ENCODE measurements around the gene LPP.
A peak's percentile ranks its signal among the peaks of the same experiment; 100 is the strongest.

The LPP gene

DNA sequence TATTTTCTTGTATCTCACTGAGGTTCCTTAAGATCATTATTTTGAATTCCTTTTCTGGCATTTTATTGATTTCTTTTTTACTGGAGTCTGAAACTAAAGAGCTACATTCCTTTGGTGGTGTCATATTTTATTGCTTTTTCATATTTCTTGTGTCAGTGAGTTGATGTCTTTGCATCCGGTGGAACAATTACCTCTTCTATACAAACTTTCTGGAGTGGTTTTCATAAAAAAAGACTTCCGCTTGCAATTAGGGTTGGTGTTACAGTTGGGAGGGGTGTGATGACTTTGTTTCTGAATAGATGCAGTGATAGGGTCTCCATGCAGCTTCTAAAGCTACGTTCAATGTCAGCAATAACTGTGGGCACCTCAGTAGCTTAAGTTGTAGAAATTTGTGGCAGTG lies 181.7 kb downstream of the LPP start:
- DNase-seq (ENCODE audit: low read depth) = no peak

DNA sequence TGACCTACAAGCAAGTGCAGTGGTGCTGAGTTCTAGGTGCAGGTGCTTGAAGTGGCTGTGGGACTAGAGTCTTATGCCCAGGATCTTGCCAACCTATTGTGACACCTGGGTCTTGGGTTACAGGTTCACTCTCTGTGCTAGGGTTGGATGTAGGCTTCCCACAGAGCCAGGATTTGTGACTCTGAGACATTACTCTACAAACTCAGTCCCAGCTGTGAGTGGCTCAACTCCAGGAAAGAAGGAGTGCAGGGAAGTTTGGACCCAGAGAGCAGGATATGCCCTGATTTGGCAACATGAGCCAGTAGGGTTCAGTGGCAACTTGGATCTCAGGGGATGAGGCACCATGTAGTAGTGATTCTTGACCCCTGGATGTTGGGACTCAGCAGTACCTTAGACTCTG lies 182.2 kb downstream of the LPP start:
- DNase-seq (ENCODE audit: low read depth) = no peak

DNA sequence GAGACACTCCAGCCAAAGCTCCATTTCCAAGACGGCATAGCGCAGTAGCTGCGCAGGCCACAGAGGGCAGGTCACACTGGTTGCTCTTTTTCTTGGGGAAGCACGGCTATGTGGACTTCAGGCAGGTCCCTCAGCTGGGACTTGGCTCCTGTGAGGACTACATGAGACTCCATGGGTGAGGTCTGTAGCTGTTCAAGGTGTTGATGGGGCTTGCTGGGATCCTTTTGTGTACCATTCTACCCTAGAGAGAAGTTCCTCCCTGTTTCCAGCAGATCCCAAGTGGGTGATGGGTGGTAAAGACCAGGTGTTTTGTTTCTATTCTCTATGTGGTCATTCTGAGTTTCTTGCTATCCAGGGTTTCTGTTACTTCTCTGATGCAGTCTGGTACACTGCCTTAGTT lies 183.3 kb downstream of the LPP start:
- no peak for DNase-seq (ENCODE audit: low read depth)

DNA sequence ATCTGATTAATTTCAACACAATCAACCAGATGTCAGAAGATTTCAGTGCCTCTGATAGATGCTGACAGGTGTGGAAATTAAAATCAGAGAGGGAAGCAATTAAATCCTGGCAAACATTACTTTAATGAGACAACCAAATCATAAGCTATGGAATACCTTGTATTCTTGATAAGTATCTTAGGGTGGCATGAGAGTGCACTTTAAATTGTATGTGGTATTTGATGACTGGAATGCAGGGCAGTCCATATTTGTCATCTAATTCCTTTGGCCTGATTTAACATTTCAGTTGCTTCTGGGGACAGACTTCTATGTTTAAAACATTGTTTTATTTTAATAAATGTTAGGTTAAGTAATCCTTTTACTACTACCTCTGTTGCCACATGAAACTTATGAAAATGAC lies 184.1 kb downstream of the LPP start:
- DNase-seq (ENCODE audit: low read depth) = no peak

DNA sequence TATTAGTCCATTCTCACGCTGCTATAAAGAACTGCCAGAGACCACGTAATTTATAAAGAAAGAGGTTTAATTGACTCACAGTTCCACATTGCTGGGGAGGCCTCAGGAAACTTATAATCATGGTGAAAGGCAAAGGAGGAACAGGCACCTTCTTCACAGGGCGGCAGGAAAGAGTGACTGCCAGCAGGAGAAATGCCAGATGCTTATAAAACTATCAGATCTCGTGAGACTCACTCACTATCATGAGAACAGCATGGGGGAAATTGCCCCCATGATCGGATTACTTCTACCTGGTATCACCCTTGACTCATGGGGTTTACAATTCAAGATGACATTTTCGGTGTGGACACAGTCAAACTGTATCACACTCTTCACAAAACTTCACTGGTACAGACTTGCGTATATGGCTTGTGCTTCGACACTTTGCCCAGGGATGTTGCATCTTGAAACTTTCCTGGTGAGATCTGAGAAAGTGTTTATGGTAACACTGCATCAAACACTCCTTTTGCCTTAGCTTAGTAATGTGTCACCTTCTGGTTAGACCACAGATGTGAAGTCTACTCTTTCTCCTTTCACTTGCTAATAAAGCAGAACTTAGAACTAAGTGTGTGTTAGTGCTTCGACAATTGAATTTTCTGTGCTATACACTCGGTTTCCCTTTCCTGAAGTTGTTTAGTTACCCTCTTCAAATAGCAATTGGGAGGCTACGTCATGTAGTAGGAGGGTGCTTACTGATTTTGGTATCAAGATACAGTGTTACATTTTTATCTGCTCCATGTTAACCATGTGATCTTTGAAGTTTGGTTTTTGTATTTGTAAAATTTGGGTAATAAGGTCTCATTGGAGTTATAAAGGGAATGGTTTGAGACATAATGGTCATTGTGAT lies 185.7 kb downstream of the LPP start:
- DNase-seq (ENCODE audit: low read depth) = no peak

DNA sequence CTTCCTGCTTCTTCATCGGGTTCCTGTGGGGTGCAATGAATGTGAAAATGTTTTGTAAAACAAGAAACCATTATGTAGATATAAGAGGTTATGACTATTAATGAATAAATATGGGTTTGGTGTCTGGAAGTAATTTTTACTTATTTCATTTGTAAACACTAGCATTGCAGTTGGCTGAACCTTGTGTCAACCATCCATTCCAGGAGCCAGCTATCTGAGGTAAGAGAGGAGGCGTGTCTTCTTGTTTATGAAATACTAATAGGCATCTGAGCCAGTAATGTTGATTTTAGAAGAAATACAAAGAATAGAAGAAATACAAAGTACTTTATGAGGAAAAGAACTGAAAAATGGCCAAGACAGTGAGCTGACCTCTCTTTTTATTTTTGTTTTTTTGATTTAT lies 187.5 kb downstream of the LPP start:
- no peak for DNase-seq (ENCODE audit: low read depth)

DNA sequence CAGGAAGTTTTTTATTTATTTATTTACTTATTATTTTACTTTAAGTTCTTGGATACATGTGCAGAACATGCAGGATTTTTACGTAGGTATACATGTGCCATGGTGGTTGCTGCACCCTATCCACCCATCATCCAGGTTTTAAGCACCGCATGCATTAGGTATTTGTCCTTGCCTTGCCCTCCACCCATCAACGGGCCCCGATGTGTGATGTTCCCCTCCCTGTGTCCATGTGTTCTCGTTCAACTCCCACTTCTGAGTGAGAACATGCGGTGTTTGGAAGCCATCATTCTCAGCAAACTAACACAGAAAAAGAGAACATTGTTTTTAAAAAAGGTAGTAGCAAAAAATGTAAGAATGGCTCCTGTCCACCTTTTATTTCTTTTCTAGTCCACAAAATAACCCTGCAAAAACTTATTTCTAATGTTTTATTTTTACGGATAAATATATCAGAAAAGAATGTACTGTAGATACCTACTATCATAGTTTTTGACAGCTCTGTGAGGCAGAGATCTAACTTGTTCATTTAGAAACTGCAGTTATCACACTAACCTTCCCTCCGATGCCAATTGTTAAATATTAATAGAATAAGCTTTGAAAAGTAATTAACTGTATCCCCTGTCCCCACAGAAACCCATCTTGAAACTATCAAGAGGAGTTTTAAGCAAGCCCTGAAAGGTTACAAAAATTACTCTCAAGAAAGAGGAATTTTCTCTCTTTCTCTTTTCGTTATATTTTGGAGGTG lies 189.2 kb downstream of the LPP start:
- no peak for DNase-seq (ENCODE audit: low read depth)

DNA sequence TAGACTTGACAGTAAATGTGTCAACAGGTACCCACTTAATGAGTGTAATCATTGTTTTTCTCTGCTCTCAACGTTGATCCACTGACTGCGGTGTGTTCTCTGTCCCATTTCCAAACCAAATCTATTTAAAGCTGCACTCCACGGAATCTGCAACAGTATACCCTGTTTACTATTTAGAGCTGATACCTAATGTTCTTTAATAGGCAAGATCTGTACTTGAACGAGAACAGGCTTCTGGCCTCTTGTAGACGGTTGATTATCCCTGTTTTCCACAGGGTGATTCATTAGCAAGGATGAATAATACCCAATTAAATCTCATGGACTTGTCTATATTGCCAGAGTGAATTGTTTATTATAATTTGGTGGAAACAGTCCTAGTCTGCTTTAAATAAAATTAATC lies 189.9 kb downstream of the LPP start:
- DNase-seq (ENCODE audit: low read depth) = no peak

DNA sequence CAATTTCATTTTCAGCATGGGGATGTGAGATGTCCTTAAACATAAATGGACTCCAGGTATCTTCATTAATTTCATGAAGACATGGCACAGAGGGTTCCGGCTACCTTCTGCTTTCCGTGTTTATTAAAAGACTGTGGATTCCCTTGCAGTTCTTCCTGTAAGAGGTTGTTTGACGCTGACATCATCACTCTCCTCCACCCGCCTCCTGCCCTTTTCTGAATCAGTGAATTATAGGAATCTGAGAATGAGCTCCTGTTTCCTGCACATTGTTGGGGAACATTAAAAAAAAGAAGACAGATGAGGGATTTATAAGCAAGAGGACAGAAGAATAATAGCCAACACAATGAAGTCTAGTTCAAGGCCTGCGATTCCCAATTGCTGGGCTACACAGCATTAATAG lies 191.3 kb downstream of the LPP start:
- no peak for DNase-seq (ENCODE audit: low read depth)

DNA sequence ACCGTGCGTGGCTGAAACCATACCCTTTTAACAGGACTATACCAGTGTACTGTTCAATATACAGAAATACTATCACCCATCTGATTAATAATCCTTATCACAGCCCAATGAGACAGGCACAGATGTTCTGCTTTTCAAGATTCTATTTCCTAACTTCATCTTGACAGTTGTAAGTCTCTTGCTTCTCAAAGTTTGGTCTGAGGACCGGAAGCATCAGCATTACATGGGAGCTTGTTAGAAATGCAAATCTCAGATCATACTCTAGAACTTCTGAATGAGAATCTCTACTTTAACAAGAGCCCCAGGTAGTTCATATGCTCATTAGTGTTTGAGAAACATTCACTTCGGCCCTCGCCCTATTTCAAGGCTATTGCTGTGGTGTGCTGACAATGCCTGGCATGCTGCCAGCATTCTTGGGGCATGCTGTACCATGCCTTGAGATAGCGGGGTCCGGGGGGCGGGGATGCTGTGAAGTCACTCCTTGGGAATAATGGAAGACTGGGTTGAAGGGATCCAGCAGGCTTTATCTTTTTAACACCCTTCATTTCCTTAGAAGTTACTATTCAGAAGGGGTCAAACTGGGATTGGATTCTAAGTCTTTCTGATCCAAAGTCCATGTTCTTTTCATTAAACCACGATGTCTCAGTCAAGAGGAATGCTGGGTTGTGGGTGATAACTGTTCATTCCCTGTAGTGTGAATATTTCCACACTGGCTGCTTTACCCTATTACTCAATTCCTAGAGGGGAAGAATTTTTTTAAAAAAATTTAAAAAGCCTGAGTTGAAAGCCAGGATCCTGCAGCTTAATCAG lies 194.7 kb downstream of the LPP start:
- peak; percentile 92 for DNase-seq (ENCODE audit: low read depth)

DNA sequence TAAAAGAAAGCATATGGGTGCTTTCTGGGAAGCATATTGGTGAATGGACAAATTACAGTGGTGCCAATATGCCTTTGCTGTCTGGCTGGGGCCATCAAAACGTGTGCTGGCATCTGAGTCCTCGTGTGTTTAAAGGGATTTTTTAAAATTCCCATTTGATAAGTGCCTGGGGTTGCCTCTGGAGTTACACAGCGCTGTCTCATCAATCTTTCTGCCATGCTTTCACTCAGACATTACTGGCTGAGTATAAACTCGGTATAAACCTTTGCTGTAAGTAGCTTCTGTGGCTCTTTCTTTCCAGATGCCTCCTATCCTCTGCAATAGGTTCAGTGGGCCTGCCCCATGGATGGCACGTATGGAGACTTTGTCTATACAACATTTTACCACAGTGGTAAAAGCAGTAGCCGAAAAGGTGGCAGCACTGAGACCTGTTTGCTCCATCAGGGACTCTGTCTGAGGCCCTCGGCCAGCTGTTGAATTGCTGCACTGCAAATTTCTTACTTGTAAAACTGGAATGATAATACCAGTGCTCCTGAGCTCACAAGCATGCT lies 195.5 kb downstream of the LPP start:
- no peak for DNase-seq (ENCODE audit: low read depth)

DNA sequence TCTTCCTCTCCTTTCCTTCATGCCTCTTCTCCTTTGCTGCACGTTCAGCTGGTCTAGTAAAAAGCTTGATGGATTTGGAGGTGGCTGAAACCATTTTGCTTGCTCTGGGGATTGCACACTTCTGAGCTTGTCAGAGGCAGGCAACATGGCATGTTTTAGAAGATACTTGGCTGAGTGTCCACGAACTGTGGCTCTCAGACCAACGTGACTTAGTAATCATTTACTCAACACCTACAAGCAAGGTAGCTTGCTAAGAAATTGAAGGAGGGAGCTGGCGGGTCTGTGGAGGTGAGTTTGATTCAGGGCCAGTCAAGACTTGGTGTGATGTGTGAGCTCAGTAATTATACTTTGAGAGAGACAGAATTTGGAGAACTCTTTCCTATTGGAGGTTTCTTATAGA lies 196.0 kb downstream of the LPP start:
- DNase-seq (ENCODE audit: low read depth) = no peak

DNA sequence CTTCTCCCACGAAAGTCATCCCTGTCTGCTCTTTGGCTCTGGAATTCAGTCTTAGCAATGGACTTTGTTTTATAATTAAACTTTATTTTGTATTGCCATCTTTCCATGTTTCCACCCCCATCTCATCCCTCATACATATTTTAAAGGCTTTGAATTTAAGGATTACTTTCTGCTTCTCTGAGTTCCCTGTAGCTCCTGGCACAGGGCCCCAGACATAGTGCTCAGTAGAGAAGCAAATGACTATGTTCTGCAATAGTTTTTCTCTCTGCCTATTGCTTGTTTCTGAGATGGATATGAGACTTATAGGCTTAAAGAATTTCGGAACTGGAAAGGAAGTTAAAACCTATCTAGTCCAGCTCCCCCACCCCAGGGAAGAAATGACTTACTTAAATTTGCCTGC lies 197.0 kb downstream of the LPP start:
- no peak for DNase-seq (ENCODE audit: low read depth)

DNA sequence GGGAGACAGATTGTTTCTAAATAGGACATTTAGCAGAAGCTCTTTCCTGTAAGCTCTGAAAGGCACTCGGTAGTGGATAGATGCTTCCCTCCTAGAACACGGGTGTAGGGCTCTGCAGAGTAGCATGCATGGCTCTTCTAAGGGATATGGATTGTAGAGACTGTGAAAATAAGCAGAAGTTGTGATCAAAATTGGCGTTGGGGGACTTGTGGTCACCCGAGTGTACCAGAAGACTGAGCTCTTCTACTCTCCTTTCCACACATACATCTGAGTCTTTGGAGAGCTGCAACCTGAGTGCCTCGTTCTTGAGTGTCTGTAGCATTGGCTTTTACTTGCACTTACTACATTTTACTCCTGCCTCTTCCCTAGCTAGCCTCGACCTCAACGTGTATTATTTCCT lies 197.7 kb downstream of the LPP start:
- no peak for DNase-seq (ENCODE audit: low read depth)

DNA sequence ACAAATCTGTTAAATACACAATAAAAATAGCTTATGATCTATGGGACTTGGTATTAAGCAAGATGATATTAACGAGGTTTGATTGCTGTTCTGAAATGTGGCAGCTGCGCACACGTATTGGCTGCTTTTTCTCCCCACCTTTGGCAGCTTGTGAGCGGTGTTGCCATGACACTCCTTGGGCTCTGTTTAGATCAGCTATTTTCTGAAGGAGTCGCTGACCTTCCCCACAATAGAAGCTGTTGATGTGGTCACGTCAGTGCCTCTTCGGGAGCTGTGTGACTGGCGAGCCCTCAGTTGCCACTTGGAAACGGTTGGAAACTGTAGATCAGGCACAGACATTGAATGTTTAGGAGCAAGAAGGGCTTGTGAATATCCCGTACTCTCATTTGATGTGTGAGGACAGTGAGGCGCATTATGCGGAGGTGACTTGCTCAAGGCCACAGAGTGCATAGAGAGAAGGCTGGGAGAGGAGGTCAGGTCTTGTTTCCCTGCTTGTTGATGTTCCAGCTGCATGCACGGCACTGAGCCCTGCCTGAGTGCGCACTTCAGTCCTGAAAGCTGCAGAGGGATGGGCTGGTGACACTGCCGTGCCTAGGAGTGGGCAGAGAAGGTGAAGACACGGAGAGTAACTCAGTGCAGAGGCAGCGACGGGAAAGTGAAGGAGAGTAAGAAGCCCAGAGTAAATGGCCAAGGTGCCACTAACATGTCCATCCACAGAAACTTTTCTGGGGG lies 198.4 kb downstream of the LPP start:
- DNase-seq (ENCODE audit: low read depth) = no peak

DNA sequence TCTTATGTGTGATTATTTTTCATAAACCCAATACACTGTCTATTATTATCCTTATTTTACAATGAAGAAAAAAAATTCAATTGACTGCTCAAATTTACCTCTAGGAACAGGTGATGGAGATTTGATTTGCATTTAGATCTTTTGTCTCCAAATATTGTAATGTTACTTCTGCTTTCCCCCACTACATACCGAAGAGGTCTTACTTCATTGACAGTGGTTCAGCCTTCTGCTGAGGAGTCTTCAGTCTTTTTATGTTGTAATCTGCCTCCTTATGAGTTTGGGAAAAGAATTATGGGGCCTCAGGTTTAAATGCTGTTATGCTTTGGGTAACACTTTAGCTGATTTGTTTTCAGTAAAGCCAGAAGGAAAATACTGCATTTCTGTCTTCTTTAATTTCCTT lies 199.5 kb downstream of the LPP start:
- no peak for DNase-seq (ENCODE audit: low read depth)

DNA sequence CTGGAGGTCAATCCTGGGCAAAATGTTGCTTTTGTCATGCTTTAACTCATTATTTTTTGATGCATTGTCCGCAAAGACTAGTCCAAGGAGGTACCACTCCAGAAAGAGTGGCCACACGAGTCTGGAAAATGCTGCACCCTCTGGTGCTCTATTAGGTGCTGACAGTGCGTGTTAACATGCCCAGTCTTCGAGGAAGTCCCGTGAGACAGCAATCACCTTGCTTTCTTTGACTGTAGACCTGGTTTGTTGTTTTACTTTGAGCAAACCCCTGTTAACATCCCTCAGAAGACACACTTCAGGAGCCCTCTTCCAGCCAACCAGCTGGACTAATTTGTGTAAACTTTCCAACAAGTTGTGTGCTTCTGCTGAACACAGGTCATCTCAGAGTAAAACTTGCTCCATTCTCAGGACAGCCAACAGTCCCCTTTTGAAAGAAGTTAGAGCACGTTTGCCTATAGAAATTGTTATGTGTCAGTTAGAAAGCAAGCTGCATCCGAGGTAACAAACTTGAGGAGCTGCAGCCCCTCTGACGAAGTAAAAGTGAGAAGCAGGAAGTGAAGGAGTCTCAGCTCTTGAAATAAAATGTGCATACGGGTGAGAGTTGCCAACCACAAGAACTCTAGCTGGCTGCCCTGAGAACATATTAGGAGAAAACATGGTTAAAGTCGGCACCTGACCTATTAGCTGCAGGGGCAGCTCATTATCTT lies 205.0 kb downstream of the LPP start:
- no peak for DNase-seq (ENCODE audit: low read depth)

DNA sequence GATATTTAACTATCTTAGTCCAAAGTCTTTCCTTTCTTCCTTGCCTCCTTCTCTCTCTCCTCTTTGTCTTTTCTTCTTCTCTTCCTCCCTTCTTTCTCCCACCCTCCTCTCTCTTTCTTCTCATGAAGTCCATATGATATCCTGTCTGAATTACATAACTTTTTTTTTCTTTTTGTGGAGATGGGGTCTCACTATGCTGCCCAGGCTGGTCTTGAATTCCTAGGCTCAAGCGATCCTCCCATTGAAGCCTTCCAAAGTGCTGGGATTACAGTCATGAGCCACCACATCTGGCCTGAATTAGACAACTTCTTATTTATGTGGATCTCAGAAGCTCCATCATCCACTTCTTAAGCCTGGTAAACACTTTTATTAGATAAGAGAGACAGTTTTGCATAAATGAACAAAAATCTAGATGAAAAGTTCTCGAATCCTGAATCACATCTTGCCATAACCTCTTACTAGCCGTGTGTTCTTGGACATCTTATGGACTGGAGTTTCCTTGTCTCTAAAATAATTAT lies 206.5 kb downstream of the LPP start:
- no peak for DNase-seq (ENCODE audit: low read depth)

DNA sequence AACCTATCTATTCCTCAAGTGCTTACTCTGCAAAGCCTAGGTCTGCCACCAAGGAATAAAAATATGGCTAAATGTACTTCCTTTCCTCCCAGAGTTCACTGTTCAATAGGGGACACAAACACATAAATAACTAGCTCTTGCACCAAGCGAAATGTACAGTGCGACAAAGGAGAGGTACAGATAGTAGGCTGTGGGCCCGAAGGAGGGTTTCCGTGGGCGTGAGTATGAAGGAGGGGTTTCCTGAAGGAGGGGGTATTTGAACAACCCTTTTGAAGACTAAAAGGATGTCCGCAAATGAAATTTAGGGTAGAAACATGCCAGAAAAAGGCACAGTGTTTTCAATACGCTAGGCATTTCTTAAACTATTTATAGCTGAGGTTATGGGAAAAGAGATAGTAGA lies 207.9 kb downstream of the LPP start:
- DNase-seq (ENCODE audit: low read depth) = no peak

DNA sequence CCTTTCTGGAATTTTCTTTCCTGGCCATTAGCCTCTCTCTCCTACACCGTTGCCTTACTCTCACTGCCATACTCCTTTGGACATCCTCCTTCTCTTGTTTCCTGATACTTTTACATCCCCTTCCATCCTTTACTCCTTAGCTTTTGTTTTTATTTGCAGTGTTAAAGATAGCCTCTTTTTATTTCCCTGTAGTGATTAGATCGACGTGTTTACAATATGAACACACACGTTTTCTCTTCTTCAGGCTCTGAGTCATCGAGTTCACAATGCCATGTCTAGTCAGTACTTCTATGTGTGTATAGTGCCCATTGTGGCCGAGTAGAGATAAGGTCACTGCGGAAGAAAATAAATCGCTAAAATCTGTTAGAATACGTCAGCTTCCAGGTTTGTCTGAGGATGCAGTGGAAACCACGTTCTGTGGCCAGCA lies 208.5 kb downstream of the LPP start:
- peak; percentile 51 for DNase-seq (ENCODE audit: low read depth)

DNA sequence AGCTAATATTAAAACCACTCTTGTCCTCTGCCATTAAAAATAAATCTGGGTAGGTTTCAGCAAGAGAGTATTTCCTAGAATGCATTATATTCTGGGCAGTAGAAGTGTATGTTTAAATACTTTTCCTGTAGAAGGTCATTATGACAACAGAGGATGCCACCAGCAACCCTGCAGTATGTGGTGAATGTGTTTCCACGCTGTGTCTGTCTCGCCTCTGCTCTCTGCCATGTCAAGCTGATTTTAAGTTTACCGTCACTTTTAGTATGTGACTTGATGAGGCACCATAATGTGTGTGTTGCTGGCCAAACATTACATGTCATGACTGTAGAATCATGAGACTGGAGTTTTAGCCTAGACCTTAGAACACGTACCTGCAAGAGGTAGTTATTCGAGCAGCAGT lies 211.2 kb downstream of the LPP start:
- no peak for DNase-seq (ENCODE audit: low read depth)

Data from HS-5 (cell line).